Measurements from ENCODE around the gene THADA. TPM values are rescaled to one million over a fixed set of nuclear protein-coding genes. Genes with fewer than 3 reads are reported as not detected.

Gene THADA
- total and polyA plus RNA-seq, 2 donors (not counting 1 experiment from before 2014, with no cell fraction given) = 9.2 to 36.2 TPM

DNA sequence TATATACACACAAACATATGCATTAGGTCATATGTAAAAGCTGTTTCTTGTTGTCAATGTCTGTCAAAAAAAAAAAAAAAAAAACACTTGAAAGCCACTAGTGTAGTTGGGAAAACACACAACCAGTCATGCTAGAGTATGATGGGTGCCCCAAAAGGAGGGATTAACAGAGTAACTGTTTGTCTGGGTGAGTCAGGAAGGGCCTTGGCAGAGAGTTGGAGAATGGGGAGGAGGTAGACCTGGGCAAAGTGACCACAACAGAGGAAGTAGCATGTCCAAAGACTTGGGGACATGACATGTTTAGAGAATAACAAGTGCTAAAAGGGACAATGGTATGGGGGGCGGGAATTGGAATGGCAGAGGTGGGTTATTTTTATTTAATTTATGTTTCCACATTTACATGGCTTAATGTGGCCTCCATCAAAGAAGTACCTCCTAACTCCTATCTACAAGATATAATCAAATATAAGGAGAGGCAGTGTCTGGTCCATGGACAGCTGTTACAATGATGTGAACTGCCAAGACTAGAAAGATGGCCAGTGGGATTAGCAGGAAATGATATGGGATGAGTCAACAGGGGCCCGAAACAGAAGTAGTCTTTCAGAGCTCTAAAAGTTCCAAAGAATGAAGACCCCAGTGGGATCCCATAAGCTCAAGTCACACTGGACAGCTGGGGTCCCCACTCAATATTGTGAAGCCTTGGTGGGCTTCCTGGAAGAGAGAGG, 269.6 kb downstream of the THADA start:
- Histone ChIP-seq H3K27ac (ENCODE audit: insufficient read depth, low read length) (no peak overlapping the region), H3K27me3 (ENCODE audit: control insufficient read depth, insufficient read depth, low read length) (no peaks in the 10 kb centered on the region), H2AFZ (ENCODE audit: low read length) (no peak overlapping the region), H3K79me2 (ENCODE audit: control insufficient read depth, insufficient read depth, low read length) (no peaks in the 10 kb centered on the region), H3K4me1 (ENCODE audit: control insufficient read depth, extremely low read depth, insufficient read depth, low read length) (peaks cover 2% of the 10 kb centered on the region), H3K36me3 (ENCODE audit: control insufficient read depth, insufficient read depth, low read length) (no peaks in the 10 kb centered on the region), H3K9me3 (ENCODE audit: control insufficient read depth, insufficient read depth, low read depth, low read length) (no peaks in the 10 kb centered on the region), H3K9ac (ENCODE audit: insufficient read depth, low read length) (no peak overlapping the region), H3K4me3 (replicated peaks in 1 of 4; ENCODE audit: control extremely low read depth in 1 of 4, insufficient read depth in 1 of 4, low read depth in 3 of 4, low read length in 4 of 4) (no peak overlapping the region), H3K4me2 (ENCODE audit: extremely low read depth, insufficient read depth, low read length) (no peak overlapping the region), H4K20me1 (ENCODE audit: control insufficient read depth, extremely low read depth, insufficient read depth, low read length) (no peaks in the 10 kb centered on the region)
- no peak for DNase-seq (ENCODE audit: low read depth in 2 of 2)
- TF ChIP-seq EZH2 (IDR thresholded peaks at IDR 0.05; ENCODE audit: low read length, missing control alignments) = no peak
- TF ChIP-seq, protein P1, sequence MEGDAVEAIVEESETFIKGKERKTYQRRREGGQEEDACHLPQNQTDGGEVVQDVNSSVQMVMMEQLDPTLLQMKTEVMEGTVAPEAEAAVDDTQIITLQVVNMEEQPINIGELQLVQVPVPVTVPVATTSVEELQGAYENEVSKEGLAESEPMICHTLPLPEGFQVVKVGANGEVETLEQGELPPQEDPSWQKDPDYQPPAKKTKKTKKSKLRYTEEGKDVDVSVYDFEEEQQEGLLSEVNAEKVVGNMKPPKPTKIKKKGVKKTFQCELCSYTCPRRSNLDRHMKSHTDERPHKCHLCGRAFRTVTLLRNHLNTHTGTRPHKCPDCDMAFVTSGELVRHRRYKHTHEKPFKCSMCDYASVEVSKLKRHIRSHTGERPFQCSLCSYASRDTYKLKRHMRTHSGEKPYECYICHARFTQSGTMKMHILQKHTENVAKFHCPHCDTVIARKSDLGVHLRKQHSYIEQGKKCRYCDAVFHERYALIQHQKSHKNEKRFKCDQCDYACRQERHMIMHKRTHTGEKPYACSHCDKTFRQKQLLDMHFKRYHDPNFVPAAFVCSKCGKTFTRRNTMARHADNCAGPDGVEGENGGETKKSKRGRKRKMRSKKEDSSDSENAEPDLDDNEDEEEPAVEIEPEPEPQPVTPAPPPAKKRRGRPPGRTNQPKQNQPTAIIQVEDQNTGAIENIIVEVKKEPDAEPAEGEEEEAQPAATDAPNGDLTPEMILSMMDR (conservative IDR thresholded peaks at IDR 0.05 in 1 of 2, IDR thresholded peaks at IDR 0.05 in 1 of 2; ENCODE audit: low read depth in 1 of 2, low read length in 2 of 2) = no peak

DNA sequence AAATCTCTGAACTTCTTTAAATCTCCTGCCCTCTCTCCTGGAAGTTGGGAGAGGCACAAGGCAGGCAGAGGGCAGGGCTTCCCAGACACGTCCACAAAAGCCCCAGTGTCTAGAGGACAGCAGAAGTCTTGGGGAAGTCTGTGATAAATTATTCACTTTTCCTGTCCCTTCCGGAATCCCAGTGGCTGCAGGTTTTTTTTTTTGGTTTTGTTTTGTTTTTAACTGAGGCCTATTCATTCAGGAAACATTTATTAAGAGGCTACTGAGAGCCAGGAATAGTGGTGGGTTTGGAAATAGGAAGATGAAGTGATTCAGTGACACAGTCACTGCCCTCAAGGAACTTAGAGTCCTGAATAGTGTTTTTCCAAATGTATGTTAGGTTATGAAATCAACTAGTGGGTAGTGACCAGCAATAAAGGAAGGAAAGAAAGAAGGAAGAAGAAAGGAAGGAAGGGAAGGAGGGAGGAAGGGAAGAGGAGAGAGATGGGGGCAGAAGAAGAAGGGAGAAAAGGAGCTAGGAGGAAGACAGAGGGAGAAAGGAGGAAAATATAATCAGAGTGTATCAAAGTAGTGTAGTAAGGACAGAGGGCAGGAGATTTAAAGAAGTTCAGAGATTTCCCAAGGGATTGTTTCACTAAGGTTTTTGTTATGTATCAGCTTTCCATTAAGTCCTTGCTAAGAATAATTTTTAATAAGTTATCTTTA, 270.6 kb downstream of the THADA start:
- TF ChIP-seq, protein P1 (conservative IDR thresholded peaks at IDR 0.05 in 1 of 2, IDR thresholded peaks at IDR 0.05 in 1 of 2; ENCODE audit: low read depth in 1 of 2, low read length in 2 of 2) = no peak
- TF ChIP-seq EZH2 (IDR thresholded peaks at IDR 0.05; ENCODE audit: low read length, missing control alignments) = no peak
- DNase-seq (ENCODE audit: low read depth in 2 of 2) = peak in 1 of 2 donors; percentile 42
- H3K27me3 ChIP-seq (ENCODE audit: control insufficient read depth, insufficient read depth, low read length) = no peaks in the 10 kb centered on the region
- H3K4me2 ChIP-seq (ENCODE audit: extremely low read depth, insufficient read depth, low read length) = no peak overlapping the region
- no peak overlapping the region for H2AFZ ChIP-seq (ENCODE audit: low read length)
- H4K20me1 ChIP-seq (ENCODE audit: control insufficient read depth, extremely low read depth, insufficient read depth, low read length) = no peaks in the 10 kb centered on the region
- H3K4me1 ChIP-seq (ENCODE audit: control insufficient read depth, extremely low read depth, insufficient read depth, low read length) = peaks cover 2% of the 10 kb centered on the region
- no peak overlapping the region for H3K4me3 ChIP-seq (replicated peaks in 1 of 4; ENCODE audit: control extremely low read depth in 1 of 4, insufficient read depth in 1 of 4, low read depth in 3 of 4, low read length in 4 of 4)
- no peaks in the 10 kb centered on the region for H3K9me3 ChIP-seq (ENCODE audit: control insufficient read depth, insufficient read depth, low read depth, low read length)
- H3K27ac ChIP-seq (ENCODE audit: insufficient read depth, low read length) = no peak overlapping the region
- H3K36me3 ChIP-seq (ENCODE audit: control insufficient read depth, insufficient read depth, low read length) = no peaks in the 10 kb centered on the region
- H3K9ac ChIP-seq (ENCODE audit: insufficient read depth, low read length) = no peak overlapping the region
- H3K79me2 ChIP-seq (ENCODE audit: control insufficient read depth, insufficient read depth, low read length) = no peaks in the 10 kb centered on the region

- H3K4me1 ChIP-seq (ENCODE audit: control insufficient read depth, extremely low read depth, insufficient read depth, low read length) = peaks cover 3% of the 10 kb centered on the region
- DNase-seq (ENCODE audit: low read depth in 2 of 2) = no peak
- no peaks in the 10 kb centered on the region for H3K36me3 ChIP-seq (ENCODE audit: control insufficient read depth, insufficient read depth, low read length)
- H3K9ac ChIP-seq (ENCODE audit: insufficient read depth, low read length) = no peak overlapping the region
- TF ChIP-seq, protein P1 (conservative IDR thresholded peaks at IDR 0.05 in 1 of 2, IDR thresholded peaks at IDR 0.05 in 1 of 2; ENCODE audit: low read depth in 1 of 2, low read length in 2 of 2) = no peak
- TF ChIP-seq EZH2 (IDR thresholded peaks at IDR 0.05; ENCODE audit: low read length, missing control alignments) = no peak
- no peaks in the 10 kb centered on the region for H3K9me3 ChIP-seq (ENCODE audit: control insufficient read depth, insufficient read depth, low read depth, low read length)
- no peak overlapping the region for H2AFZ ChIP-seq (ENCODE audit: low read length)
- no peak overlapping the region for H3K4me2 ChIP-seq (ENCODE audit: extremely low read depth, insufficient read depth, low read length)
- no peaks in the 10 kb centered on the region for H4K20me1 ChIP-seq (ENCODE audit: control insufficient read depth, extremely low read depth, insufficient read depth, low read length)
- H3K4me3 ChIP-seq (replicated peaks in 1 of 4; ENCODE audit: control extremely low read depth in 1 of 4, insufficient read depth in 1 of 4, low read depth in 3 of 4, low read length in 4 of 4) = no peak overlapping the region
- H3K27ac ChIP-seq (ENCODE audit: insufficient read depth, low read length) = no peak overlapping the region
- H3K79me2 ChIP-seq (ENCODE audit: control insufficient read depth, insufficient read depth, low read length) = no peaks in the 10 kb centered on the region
- no peaks in the 10 kb centered on the region for H3K27me3 ChIP-seq (ENCODE audit: control insufficient read depth, insufficient read depth, low read length)
These were observed 271.4 kb downstream of the THADA start for GRCh38 chr2:43324259-43325106.
